Islet of Langerhans (tissue), 1 donor: ENCODE results near the gene NKX3-2.
"Not testable (repeated sequence)": the region's sequence is repeated elsewhere in the genome, so short reads cannot be mapped to it uniquely, and the experiment has no call there.

ENCODE experiments used
- FAIRE-seq: peaks from one replicate; lab custom pipeline; 2011; peaks lifted over from hg19 to GRCh38; lab: Jason Lieb, UNC

NKX3-2 gene

GRCh38 chr4:13543839-13544605, at the start of gene NKX3-2:
TSS of gene NKX3-2 (minus strand) at chr4:13544508. CDS start at chr4:13544414, 94 bp downstream.
- no peak for FAIRE-seq

- FAIRE-seq, result peak; percentile 21
Measured at GRCh38 chr4:13592220-13592619, 47.9 kb upstream of the NKX3-2 start.

- no peak for FAIRE-seq
Measured at GRCh38 chr4:13590766-13591165, 46.5 kb upstream of the NKX3-2 start.

- FAIRE-seq, result no peak
Measured at GRCh38 chr4:13588954-13589353, 44.6 kb upstream of the NKX3-2 start.

- no peak for FAIRE-seq
Measured at GRCh38 chr4:13584481-13584880, 40.2 kb upstream of the NKX3-2 start.

GRCh38 chr4:13580036-13580435, 35.7 kb upstream of the NKX3-2 start:
- FAIRE-seq, result no peak

GRCh38 chr4:13577660-13578059, 33.4 kb upstream of the NKX3-2 start:
- FAIRE-seq, result no peak

- FAIRE-seq, result no peak
Measured at GRCh38 chr4:13570916-13571315, 26.6 kb upstream of the NKX3-2 start.

GRCh38 chr4:13567125-13567524, 22.8 kb upstream of the NKX3-2 start:
- FAIRE-seq, result no peak

GRCh38 chr4:13562876-13563275, 18.6 kb upstream of the NKX3-2 start:
- FAIRE-seq, result no peak

- no peak for FAIRE-seq
Measured at GRCh38 chr4:13561673-13562072, 17.4 kb upstream of the NKX3-2 start.

GRCh38 chr4:13560111-13560510, 15.8 kb upstream of the NKX3-2 start:
- not testable (repeated sequence) for FAIRE-seq

- no peak for FAIRE-seq
Measured at GRCh38 chr4:13559413-13559812, 15.1 kb upstream of the NKX3-2 start.

GRCh38 chr4:13558881-13559280, 14.6 kb upstream of the NKX3-2 start:
- no peak for FAIRE-seq

GRCh38 chr4:13555325-13555724, 11.0 kb upstream of the NKX3-2 start:
- FAIRE-seq, result no peak

GRCh38 chr4:13553081-13553480, 8.8 kb upstream of the NKX3-2 start:
- no peak for FAIRE-seq

GRCh38 chr4:13548984-13549546, 4.8 kb upstream of the NKX3-2 start:
- FAIRE-seq, result no peak

- FAIRE-seq, result no peak
Measured at GRCh38 chr4:13548059-13548983, 4.0 kb upstream of the NKX3-2 start.

- no peak for FAIRE-seq
Measured at GRCh38 chr4:13547485-13548041, 3.3 kb upstream of the NKX3-2 start.

GRCh38 chr4:13546941-13547484, 2.7 kb upstream of the NKX3-2 start:
- FAIRE-seq, result no peak

- no peak for FAIRE-seq
Measured at GRCh38 chr4:13546142-13546940, 2.0 kb upstream of the NKX3-2 start.
